ENCODE measurements around the gene ZNF764. TPM values are rescaled to one million over a fixed set of nuclear protein-coding genes. Genes with fewer than 3 reads are reported as not detected.
A peak's percentile ranks its signal among the peaks of the same experiment; 100 is the strongest.

The ZNF764 gene
- total RNA-seq, 2 experiments from 2014 or later = 9.7 to 10.4 TPM

GRCh38 chr16:30558789-30559377, 709 bp upstream of the ZNF764 start:
- Mint-ChIP-seq H3K4me1 (ENCODE audit: low read depth) (peaks cover 34% of the 10 kb centered on the region), H3K27ac (peak overlapping the region; percentile 94), H3K4me3 (peak overlapping the region; percentile 88), H3K9me3 (no peaks in the 10 kb centered on the region), H3K36me3 (ENCODE audit: low read depth) (peaks cover 20% of the 10 kb centered on the region), H3K27me3 (no peaks in the 10 kb centered on the region)
- intact Hi-C loops (cut with micrococcal nuclease) = loop anchor here (1.0 to 10.0 kb wide), 2 partner anchors 24 to 464 kb away; partner anchors contain the start of genes TBX6 and YPEL3
- ATAC-seq = no peak
- CTCF ChIA-PET = interaction anchor here (0.6 to 4.2 kb wide), 14 partner anchors 9 to 187 kb away, joined by 3 to 18 read pairs (median 4); partner anchors contain the start of genes DCTPP1, ZNF688, ZNF747 and ZNF785
- POLR2A ChIA-PET = interaction anchor here (0.6 to 3.4 kb wide), 8 partner anchors 9 to 67 kb away, joined by 3 to 42 read pairs (median 8); partner anchors contain the start of genes ZNF688, ZNF747 and ZNF785
- TF ChIP-seq CTCF (IDR thresholded peaks at IDR 0.05) = no peak
- no peak for DNase-seq

- H3K9me3 Mint-ChIP-seq = no peaks in the 10 kb centered on the region
- peak overlapping the region; percentile 88 for H3K4me3 Mint-ChIP-seq
- ATAC-seq (no peak), DNase-seq (no peak)
- ChIA-PET CTCF (interaction anchor here (1.1 to 4.2 kb wide), 12 partner anchors 11 to 128 kb away, joined by 3 to 18 read pairs (median 4); partner anchors contain the start of genes DCTPP1, ZNF688 and ZNF747), POLR2A (interaction anchor here (0.6 to 3.4 kb wide), 11 partner anchors 8 to 574 kb away, joined by 3 to 42 read pairs (median 6); partner anchors contain the start of genes ZNF688, ZNF747 and ZNF785)
- peaks cover 47% of the 10 kb centered on the region for H3K4me1 Mint-ChIP-seq (ENCODE audit: low read depth)
- intact Hi-C loops (cut with micrococcal nuclease) = loop anchor here (10.0 kb wide), 1 partner anchor 463 kb away; the partner anchor contains the start of genes TBX6 and YPEL3
- H3K27me3 Mint-ChIP-seq = no peaks in the 10 kb centered on the region
- peaks cover 32% of the 10 kb centered on the region for H3K36me3 Mint-ChIP-seq (ENCODE audit: low read depth)
- no peak for TF ChIP-seq CTCF (IDR thresholded peaks at IDR 0.05)
- peak overlapping the region; percentile 94 for H3K27ac Mint-ChIP-seq
Observed at GRCh38 chr16:30557707-30557956, 542 bp downstream of the ZNF764 start.

- ChIA-PET POLR2A (interaction anchor here (0.7 to 3.2 kb wide), 3 partner anchors 11 to 1711 kb away, joined by 3 to 42 read pairs (median 6); partner anchors contain the start of gene ZNF747), CTCF (interaction anchor here (1.3 to 4.2 kb wide), 2 partner anchors 21 to 29 kb away, joined by 3 to 18 read pairs; partner anchors contain the start of gene ZNF747)
- peaks cover 55% of the 10 kb centered on the region for H3K4me1 Mint-ChIP-seq (ENCODE audit: low read depth)
- TF ChIP-seq CTCF (IDR thresholded peaks at IDR 0.05) = no peak
- intact Hi-C loops (cut with micrococcal nuclease) = loop anchor here (10.0 kb wide), 1 partner anchor 461 kb away; the partner anchor contains the start of genes TBX6 and YPEL3
- H3K27me3 Mint-ChIP-seq = no peaks in the 10 kb centered on the region
- H3K4me3 Mint-ChIP-seq = peak overlapping the region; percentile 88
- H3K27ac Mint-ChIP-seq = peak overlapping the region; percentile 60
- no peak for DNase-seq
- peaks cover 39% of the 10 kb centered on the region for H3K36me3 Mint-ChIP-seq (ENCODE audit: low read depth)
- no peak for ATAC-seq
- no peaks in the 10 kb centered on the region for H3K9me3 Mint-ChIP-seq
Observed at GRCh38 chr16:30556125-30556473, 2.1 kb downstream of the ZNF764 start.

- intact Hi-C loops (cut with micrococcal nuclease) = loop anchor here (10.0 kb wide), 1 partner anchor 461 kb away; the partner anchor contains the start of genes TBX6 and YPEL3
- Mint-ChIP-seq H3K36me3 (ENCODE audit: low read depth) (peaks cover 39% of the 10 kb centered on the region), H3K27me3 (no peaks in the 10 kb centered on the region), H3K9me3 (no peaks in the 10 kb centered on the region), H3K27ac (peak overlapping the region; percentile 60), H3K4me1 (ENCODE audit: low read depth) (peaks cover 56% of the 10 kb centered on the region), H3K4me3 (peak overlapping the region; percentile 88)
- DNase-seq (no peak), ATAC-seq (no peak)
- ChIA-PET POLR2A (interaction anchor here (1.0 to 1.6 kb wide), 4 partner anchors 17 to 53 kb away, joined by 3 to 10 read pairs (median 4); partner anchors contain the start of gene ZNF747), CTCF (no interaction called here)
- TF ChIP-seq CTCF (IDR thresholded peaks at IDR 0.05) = no peak
Observed at GRCh38 chr16:30555315-30556124, 2.7 kb downstream of the ZNF764 start.
